WTC11 (cell line): ENCODE data around the gene MAGEA4. TPM values are rescaled to one million over a fixed set of nuclear protein-coding genes. Genes with fewer than 3 reads are reported as not detected.

Experiments
- ATAC-seq: fragments of 200-7000 bp; cut with Tn5 transposase; 2 replicates; pipeline ENCODE4 v1.10.0; 2021; ENCODE audit warnings: mild to moderate bottlenecking, moderate library complexity
- CTCF ChIA-PET: fragments of 300-600 bp; sonication (Branson Sonifier 250); formaldehyde crosslinking; loops from one replicate; lab custom pipeline; 2021; ENCODE audit warnings: antibody characterized with exemption; lab: Charles Lee
- POLR2A ChIA-PET: fragments of 350-600 bp; sonication (Branson Sonifier 250); formaldehyde crosslinking; loops from one replicate; lab custom pipeline; 2021; ENCODE audit warnings: antibody characterized with exemption; lab: Charles Lee
- DNase-seq: peaks from one replicate; pipeline ENCODE4 v3.0.0; 2021; ENCODE audit warnings: low spot score
- H3K27ac Mint-ChIP-seq: 2 replicates; pipeline ENCODE4 v1.8.0; 2021; ENCODE audit warnings: mixed read lengths
- H3K27me3 Mint-ChIP-seq: 2 replicates; pipeline ENCODE4 v1.8.0; 2021; ENCODE audit warnings: low read depth, mild to moderate bottlenecking, moderate library complexity, mixed read lengths
- H3K36me3 Mint-ChIP-seq: 2 replicates; pipeline ENCODE4 v1.8.0; 2021; ENCODE audit warnings: mixed read lengths
- H3K4me1 Mint-ChIP-seq: 2 replicates; pipeline ENCODE4 v1.8.0; 2022; ENCODE audit warnings: mixed read lengths
- H3K4me3 Mint-ChIP-seq: 2 replicates; pipeline ENCODE4 v1.8.0; 2021; ENCODE audit warnings: mild to moderate bottlenecking, moderate library complexity, mixed read lengths
- H3K9me3 Mint-ChIP-seq: 2 replicates; pipeline ENCODE4 v1.8.0; 2021; ENCODE audit warnings: mixed read lengths
- ETV6 ChIP-seq: sonication (generic); formaldehyde crosslinking; IDR thresholded peaks from 2 replicates; pipeline ENCODE4 v1.8.1; 2022; ENCODE audit warnings: mild to moderate bottlenecking, missing genetic modification reagents
- GABPB1 ChIP-seq: sonication (generic); formaldehyde crosslinking; IDR thresholded peaks from 2 replicates; pipeline ENCODE4 v1.8.1; 2023; ENCODE audit warnings: mild to moderate bottlenecking, missing genetic modification reagents
- GRHL2 ChIP-seq: fragments of 250-450 bp; sonication (Bioruptor Pico); IDR thresholded peaks from 2 replicates; pipeline ENCODE4 v1.8.0; 2022; ENCODE audit warnings: mild to moderate bottlenecking, moderate library complexity; ENCODE audit not compliant: insufficient replicate concordance, severe bottlenecking
- GTF2I ChIP-seq: fragments of 250-450 bp; sonication (Bioruptor Pico); conservative IDR thresholded peaks from 2 replicates; pipeline ENCODE4 v1.4.0; 2021; ENCODE audit warnings: mild to moderate bottlenecking
- KAT7 ChIP-seq: sonication (generic); formaldehyde crosslinking; IDR thresholded peaks from 2 replicates; pipeline ENCODE4 v1.8.1; 2023; ENCODE audit warnings: missing genetic modification reagents, mild to moderate bottlenecking, borderline replicate concordance
- NFE2L1 ChIP-seq: sonication (generic); formaldehyde crosslinking; IDR thresholded peaks from 2 replicates; pipeline ENCODE4 v1.8.1; 2023; ENCODE audit warnings: missing genetic modification reagents
- NFYB ChIP-seq: sonication (generic); formaldehyde crosslinking; conservative IDR thresholded peaks from 2 replicates; pipeline ENCODE4 v1.8.0; 2022; ENCODE audit warnings: low read depth, missing genetic modification reagents
- NR3C1 ChIP-seq: sonication (generic); formaldehyde crosslinking; conservative IDR thresholded peaks from 2 replicates; pipeline ENCODE4 v1.8.1; 2023; ENCODE audit warnings: low read depth, mild to moderate bottlenecking, missing genetic modification reagents
- SP1 ChIP-seq: sonication (generic); formaldehyde crosslinking; conservative IDR thresholded peaks from 2 replicates; pipeline ENCODE4 v1.8.1; 2022; ENCODE audit warnings: missing genetic modification reagents
- TCF7 ChIP-seq: sonication (generic); formaldehyde crosslinking; IDR thresholded peaks from 2 replicates; pipeline ENCODE4 v1.8.0; 2022; ENCODE audit warnings: mild to moderate bottlenecking, low read depth, missing genetic modification reagents, moderate library complexity
- ZNF396 ChIP-seq: fragments of 250-450 bp; sonication (Bioruptor Pico); IDR thresholded peaks from 2 replicates; pipeline ENCODE4 v1.8.0; 2021; ENCODE audit warnings: mild to moderate bottlenecking, moderate library complexity, borderline replicate concordance
- ZNF416 ChIP-seq: fragments of 250-450 bp; sonication (Bioruptor Pico); IDR thresholded peaks from 2 replicates; pipeline ENCODE4 v1.9.0; 2021; ENCODE audit warnings: mild to moderate bottlenecking, inconsistent platforms
- total RNA-seq: library from RNA; stranded (reverse); gene quantifications from 3 replicates; pipeline ENCODE4 v1.2.3, GENCODE V29; 2021
- TF ChIP-seq, protein P1 (sequence below): fragments of 250-450 bp; sonication (Bioruptor Pico); IDR thresholded peaks from 2 replicates; pipeline ENCODE4 v2.1.2; 2022; ENCODE audit warnings: mild to moderate bottlenecking, moderate library complexity
- TF ChIP-seq, protein P2 (sequence below): fragments of 250-450 bp; sonication (Bioruptor Pico); conservative IDR thresholded peaks from 2 replicates; pipeline ENCODE4 v1.9.0; 2021; ENCODE audit warnings: mild to moderate bottlenecking
- TF ChIP-seq, protein P3 (sequence below): sonication (generic); formaldehyde crosslinking; IDR thresholded peaks from 2 replicates; pipeline ENCODE4 v1.8.1; 2022; ENCODE audit warnings: low read depth, mild to moderate bottlenecking, moderate library complexity, missing genetic modification reagents, borderline replicate concordance
- TF ChIP-seq, protein P4 (sequence below): fragments of 250-450 bp; sonication (Bioruptor Pico); IDR thresholded peaks from 2 replicates; pipeline ENCODE4 v1.9.0; 2021; ENCODE audit warnings: mild to moderate bottlenecking, borderline replicate concordance
- TF ChIP-seq, protein P5 (sequence below): sonication (generic); formaldehyde crosslinking; IDR thresholded peaks from 2 replicates; pipeline ENCODE4 v1.8.1; 2023; ENCODE audit warnings: mild to moderate bottlenecking, missing genetic modification reagents, moderate library complexity
- TF ChIP-seq, protein P6 (sequence below): sonication (generic); formaldehyde crosslinking; conservative IDR thresholded peaks from 2 replicates; pipeline ENCODE4 v1.8.1; 2022; ENCODE audit warnings: mild to moderate bottlenecking, missing genetic modification reagents
- TF ChIP-seq, protein P7 (sequence below): sonication (generic); formaldehyde crosslinking; IDR thresholded peaks from 2 replicates; pipeline ENCODE4 v1.8.0; 2023; ENCODE audit warnings: mild to moderate bottlenecking, missing genetic modification reagents
- TF ChIP-seq, protein P8 (sequence below): sonication (generic); formaldehyde crosslinking; IDR thresholded peaks from 2 replicates; pipeline ENCODE4 v1.8.1; 2023; ENCODE audit warnings: mild to moderate bottlenecking, moderate library complexity, missing genetic modification reagents

The MAGEA4 gene
- total RNA-seq, 1 experiment from 2014 or later = 3.2 TPM

DNA sequence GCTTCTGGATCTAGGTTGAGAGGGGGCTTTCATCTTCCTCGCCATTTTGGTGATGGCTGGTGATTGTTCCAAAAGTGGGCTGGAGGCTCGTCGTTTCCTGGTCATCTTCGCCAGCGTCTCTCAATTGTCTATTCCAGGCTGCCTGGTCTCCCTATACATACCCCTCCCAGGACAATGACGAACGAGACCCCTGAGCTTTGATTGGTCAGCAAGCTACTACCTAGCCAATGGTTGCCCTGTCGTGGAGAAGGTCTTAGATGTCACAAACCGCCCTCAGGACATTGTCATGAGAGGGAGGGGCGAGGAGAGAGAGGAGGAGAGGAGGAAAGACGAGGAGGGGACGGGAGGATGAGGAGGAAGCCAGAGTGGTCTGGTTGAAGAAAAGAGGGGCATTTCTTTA, 7.7 kb upstream of the MAGEA4 start:
- no peak for TF ChIP-seq ETV6
- TF ChIP-seq NFYB (CRISPR knock-in tag) = no peak
- TF ChIP-seq, protein P1, sequence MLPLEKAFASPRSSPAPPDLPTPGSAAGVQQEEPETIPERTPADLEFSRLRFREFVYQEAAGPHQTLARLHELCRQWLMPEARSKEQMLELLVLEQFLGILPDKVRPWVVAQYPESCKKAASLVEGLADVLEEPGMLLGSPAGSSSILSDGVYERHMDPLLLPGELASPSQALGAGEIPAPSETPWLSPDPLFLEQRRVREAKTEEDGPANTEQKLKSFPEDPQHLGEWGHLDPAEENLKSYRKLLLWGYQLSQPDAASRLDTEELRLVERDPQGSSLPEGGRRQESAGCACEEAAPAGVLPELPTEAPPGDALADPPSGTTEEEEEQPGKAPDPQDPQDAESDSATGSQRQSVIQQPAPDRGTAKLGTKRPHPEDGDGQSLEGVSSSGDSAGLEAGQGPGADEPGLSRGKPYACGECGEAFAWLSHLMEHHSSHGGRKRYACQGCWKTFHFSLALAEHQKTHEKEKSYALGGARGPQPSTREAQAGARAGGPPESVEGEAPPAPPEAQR (CRISPR knock-in tag) = no peak
- no peak for TF ChIP-seq KAT7 (CRISPR knock-in tag)
- no peak for TF ChIP-seq ZNF416 (CRISPR knock-in tag)
- no peak for TF ChIP-seq SP1
- no peak for TF ChIP-seq GRHL2 (CRISPR knock-in tag)
- TF ChIP-seq, protein P2, sequence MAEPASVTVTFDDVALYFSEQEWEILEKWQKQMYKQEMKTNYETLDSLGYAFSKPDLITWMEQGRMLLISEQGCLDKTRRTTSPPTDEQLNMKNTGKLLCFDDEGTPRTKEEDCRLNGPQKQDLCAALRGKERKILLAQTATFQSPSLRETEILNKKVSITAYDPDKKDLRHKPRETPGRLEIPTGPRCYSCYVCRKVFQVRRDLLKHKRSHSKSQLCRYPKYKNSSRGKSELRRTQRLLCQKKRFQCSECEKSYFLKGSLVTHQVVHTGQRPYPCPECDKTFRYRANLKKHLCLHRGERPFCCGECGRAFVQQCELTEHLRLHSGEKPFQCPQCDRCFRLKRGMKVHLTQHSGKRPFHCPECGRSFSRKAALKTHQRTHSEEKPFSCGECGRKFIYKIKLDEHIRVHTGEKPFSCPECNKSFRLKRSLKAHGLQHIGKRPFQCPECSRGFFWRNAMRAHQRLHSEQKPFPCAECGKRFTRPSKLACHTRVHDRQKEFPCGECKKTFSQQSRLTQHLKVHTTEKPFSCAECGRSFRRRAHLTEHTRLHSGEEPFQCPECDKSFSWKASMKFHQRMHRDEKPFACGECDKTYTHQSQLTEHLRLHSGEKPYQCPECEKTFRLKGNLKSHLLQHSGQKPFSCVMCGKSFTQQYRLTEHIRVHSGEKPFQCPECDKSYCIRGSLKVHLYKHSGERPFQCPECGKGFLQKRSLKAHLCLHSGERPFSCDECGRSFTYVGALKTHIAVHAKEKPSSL (CRISPR knock-in tag) = no peak
- TF ChIP-seq, protein P3, sequence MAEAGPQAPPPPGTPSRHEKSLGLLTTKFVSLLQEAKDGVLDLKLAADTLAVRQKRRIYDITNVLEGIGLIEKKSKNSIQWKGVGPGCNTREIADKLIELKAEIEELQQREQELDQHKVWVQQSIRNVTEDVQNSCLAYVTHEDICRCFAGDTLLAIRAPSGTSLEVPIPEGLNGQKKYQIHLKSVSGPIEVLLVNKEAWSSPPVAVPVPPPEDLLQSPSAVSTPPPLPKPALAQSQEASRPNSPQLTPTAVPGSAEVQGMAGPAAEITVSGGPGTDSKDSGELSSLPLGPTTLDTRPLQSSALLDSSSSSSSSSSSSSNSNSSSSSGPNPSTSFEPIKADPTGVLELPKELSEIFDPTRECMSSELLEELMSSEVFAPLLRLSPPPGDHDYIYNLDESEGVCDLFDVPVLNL (CRISPR knock-in tag) = no peak
- no peak for TF ChIP-seq NFE2L1 (CRISPR knock-in tag)
- TF ChIP-seq, protein P4, sequence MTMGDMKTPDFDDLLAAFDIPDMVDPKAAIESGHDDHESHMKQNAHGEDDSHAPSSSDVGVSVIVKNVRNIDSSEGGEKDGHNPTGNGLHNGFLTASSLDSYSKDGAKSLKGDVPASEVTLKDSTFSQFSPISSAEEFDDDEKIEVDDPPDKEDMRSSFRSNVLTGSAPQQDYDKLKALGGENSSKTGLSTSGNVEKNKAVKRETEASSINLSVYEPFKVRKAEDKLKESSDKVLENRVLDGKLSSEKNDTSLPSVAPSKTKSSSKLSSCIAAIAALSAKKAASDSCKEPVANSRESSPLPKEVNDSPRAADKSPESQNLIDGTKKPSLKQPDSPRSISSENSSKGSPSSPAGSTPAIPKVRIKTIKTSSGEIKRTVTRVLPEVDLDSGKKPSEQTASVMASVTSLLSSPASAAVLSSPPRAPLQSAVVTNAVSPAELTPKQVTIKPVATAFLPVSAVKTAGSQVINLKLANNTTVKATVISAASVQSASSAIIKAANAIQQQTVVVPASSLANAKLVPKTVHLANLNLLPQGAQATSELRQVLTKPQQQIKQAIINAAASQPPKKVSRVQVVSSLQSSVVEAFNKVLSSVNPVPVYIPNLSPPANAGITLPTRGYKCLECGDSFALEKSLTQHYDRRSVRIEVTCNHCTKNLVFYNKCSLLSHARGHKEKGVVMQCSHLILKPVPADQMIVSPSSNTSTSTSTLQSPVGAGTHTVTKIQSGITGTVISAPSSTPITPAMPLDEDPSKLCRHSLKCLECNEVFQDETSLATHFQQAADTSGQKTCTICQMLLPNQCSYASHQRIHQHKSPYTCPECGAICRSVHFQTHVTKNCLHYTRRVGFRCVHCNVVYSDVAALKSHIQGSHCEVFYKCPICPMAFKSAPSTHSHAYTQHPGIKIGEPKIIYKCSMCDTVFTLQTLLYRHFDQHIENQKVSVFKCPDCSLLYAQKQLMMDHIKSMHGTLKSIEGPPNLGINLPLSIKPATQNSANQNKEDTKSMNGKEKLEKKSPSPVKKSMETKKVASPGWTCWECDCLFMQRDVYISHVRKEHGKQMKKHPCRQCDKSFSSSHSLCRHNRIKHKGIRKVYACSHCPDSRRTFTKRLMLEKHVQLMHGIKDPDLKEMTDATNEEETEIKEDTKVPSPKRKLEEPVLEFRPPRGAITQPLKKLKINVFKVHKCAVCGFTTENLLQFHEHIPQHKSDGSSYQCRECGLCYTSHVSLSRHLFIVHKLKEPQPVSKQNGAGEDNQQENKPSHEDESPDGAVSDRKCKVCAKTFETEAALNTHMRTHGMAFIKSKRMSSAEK = no peak
- TF ChIP-seq, protein P5, sequence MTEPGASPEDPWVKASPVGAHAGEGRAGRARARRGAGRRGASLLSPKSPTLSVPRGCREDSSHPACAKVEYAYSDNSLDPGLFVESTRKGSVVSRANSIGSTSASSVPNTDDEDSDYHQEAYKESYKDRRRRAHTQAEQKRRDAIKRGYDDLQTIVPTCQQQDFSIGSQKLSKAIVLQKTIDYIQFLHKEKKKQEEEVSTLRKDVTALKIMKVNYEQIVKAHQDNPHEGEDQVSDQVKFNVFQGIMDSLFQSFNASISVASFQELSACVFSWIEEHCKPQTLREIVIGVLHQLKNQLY (CRISPR knock-in tag) = no peak
- TF ChIP-seq, protein P6, sequence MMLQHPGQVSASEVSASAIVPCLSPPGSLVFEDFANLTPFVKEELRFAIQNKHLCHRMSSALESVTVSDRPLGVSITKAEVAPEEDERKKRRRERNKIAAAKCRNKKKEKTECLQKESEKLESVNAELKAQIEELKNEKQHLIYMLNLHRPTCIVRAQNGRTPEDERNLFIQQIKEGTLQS = no peak
- no peak for TF ChIP-seq NR3C1 (CRISPR knock-in tag)
- no peak for TF ChIP-seq TCF7 (CRISPR knock-in tag)
- TF ChIP-seq, protein P7, sequence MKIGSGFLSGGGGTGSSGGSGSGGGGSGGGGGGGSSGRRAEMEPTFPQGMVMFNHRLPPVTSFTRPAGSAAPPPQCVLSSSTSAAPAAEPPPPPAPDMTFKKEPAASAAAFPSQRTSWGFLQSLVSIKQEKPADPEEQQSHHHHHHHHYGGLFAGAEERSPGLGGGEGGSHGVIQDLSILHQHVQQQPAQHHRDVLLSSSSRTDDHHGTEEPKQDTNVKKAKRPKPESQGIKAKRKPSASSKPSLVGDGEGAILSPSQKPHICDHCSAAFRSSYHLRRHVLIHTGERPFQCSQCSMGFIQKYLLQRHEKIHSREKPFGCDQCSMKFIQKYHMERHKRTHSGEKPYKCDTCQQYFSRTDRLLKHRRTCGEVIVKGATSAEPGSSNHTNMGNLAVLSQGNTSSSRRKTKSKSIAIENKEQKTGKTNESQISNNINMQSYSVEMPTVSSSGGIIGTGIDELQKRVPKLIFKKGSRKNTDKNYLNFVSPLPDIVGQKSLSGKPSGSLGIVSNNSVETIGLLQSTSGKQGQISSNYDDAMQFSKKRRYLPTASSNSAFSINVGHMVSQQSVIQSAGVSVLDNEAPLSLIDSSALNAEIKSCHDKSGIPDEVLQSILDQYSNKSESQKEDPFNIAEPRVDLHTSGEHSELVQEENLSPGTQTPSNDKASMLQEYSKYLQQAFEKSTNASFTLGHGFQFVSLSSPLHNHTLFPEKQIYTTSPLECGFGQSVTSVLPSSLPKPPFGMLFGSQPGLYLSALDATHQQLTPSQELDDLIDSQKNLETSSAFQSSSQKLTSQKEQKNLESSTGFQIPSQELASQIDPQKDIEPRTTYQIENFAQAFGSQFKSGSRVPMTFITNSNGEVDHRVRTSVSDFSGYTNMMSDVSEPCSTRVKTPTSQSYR (CRISPR knock-in tag) = no peak
- no peak for TF ChIP-seq GTF2I (CRISPR knock-in tag)
- TF ChIP-seq ZNF396 (CRISPR knock-in tag) = no peak
- no peak for TF ChIP-seq GABPB1 (CRISPR knock-in tag)
- TF ChIP-seq, protein P8, sequence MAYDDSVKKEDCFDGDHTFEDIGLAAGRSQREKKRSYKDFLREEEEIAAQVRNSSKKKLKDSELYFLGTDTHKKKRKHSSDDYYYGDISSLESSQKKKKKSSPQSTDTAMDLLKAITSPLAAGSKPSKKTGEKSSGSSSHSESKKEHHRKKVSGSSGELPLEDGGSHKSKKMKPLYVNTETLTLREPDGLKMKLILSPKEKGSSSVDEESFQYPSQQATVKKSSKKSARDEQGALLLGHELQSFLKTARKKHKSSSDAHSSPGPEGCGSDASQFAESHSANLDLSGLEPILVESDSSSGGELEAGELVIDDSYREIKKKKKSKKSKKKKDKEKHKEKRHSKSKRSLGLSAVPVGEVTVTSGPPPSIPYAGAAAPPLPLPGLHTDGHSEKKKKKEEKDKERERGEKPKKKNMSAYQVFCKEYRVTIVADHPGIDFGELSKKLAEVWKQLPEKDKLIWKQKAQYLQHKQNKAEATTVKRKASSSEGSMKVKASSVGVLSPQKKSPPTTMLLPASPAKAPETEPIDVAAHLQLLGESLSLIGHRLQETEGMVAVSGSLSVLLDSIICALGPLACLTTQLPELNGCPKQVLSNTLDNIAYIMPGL (CRISPR knock-in tag) = no peak
- Mint-ChIP-seq H3K4me1 (no peaks in the 10 kb centered on the region), H3K36me3 (no peaks in the 10 kb centered on the region), H3K4me3 (no peak overlapping the region), H3K27ac (no peak overlapping the region), H3K27me3 (no peaks in the 10 kb centered on the region), H3K9me3 (no peaks in the 10 kb centered on the region; the same call in 1 of the 2 replicates)
- ATAC-seq (no peak), DNase-seq (no peak)
- ChIA-PET CTCF (no interaction called here), POLR2A (no interaction called here)
